H1 (cell line): Measurements from ENCODE around the gene NAT9. TPM values are rescaled to one million over a fixed set of nuclear protein-coding genes. Genes with fewer than 3 reads are reported as not detected.

ENCODE experiments used
- ATF2 ChIP-seq: IDR thresholded peaks from 2 replicates; pipeline ENCODE4 v1.6.1; 2012; ENCODE audit warnings: low read length, inconsistent platforms
- BRCA1 ChIP-seq: IDR thresholded peaks from 2 replicates; pipeline ENCODE4 v1.6.1; 2012; ENCODE audit warnings: low read depth, low read length, improper control_type of control experiment
- CEBPB ChIP-seq: IDR thresholded peaks from 2 replicates; pipeline ENCODE4 v1.6.1; 2012; ENCODE audit warnings: low read depth, low read length
- CHD1 ChIP-seq: IDR thresholded peaks from 2 replicates; pipeline ENCODE4 v1.6.1; 2012; ENCODE audit warnings: low read depth, low read length, improper control_type of control experiment
- EP300 ChIP-seq, 2 experiments: IDR thresholded peaks; 1 replicate in 1 of 2; 2 replicates in 1 of 2; pipeline ENCODE4 v1.6.1; 2011 to 2012; ENCODE audit warnings: low read depth in 2 of 2, low read length in 2 of 2, mild to moderate bottlenecking in 2 of 2, borderline replicate concordance in 1 of 2, inconsistent platforms in 1 of 2, moderate library complexity in 1 of 2
- FOSL1 ChIP-seq: IDR thresholded peaks from 2 replicates; pipeline ENCODE4 v1.6.1; 2011; ENCODE audit warnings: mild to moderate bottlenecking, low read depth, low read length, moderate library complexity; ENCODE audit not compliant: insufficient read depth
- GABPA ChIP-seq: IDR thresholded peaks from 2 replicates; pipeline ENCODE4 v1.6.1; 2011; ENCODE audit warnings: mild to moderate bottlenecking, low read length, moderate library complexity, borderline replicate concordance; ENCODE audit not compliant: insufficient read depth
- GTF2F1 ChIP-seq: IDR thresholded peaks from 2 replicates; pipeline ENCODE4 v1.6.1; 2012; ENCODE audit warnings: low read depth, low read length, improper control_type of control experiment, borderline replicate concordance
- MAFK ChIP-seq: IDR thresholded peaks from 2 replicates; pipeline ENCODE4 v1.6.1; 2012; ENCODE audit warnings: low read depth, mild to moderate bottlenecking, improper control_type of control experiment, low read length
- POLR2AphosphoS5 ChIP-seq: IDR thresholded peaks from 2 replicates; pipeline ENCODE4 v1.6.1; 2011; ENCODE audit warnings: low read depth, low read length
- POU5F1 ChIP-seq: IDR thresholded peaks from 2 replicates; pipeline ENCODE4 v1.6.1; 2011; ENCODE audit warnings: low read depth, mild to moderate bottlenecking, low read length, moderate library complexity
- RAD21 ChIP-seq, 2 experiments: IDR thresholded peaks in 1 of 2; conservative IDR thresholded peaks in 1 of 2; 2 replicates each; pipeline ENCODE4 v1.6.1; 2011; ENCODE audit warnings: low read depth in 2 of 2, low read length in 2 of 2, improper control_type of control experiment in 1 of 2, inconsistent platforms in 1 of 2, mild to moderate bottlenecking in 1 of 2, moderate library complexity in 1 of 2
- RBBP5 ChIP-seq: IDR thresholded peaks from 2 replicates; pipeline ENCODE4 v1.7.1; 2012; ENCODE audit warnings: low read depth, mild to moderate bottlenecking, inconsistent platforms, low read length, moderate library complexity, borderline replicate concordance
- RFX5 ChIP-seq: IDR thresholded peaks from 2 replicates; pipeline ENCODE4 v1.6.1; 2011; ENCODE audit warnings: low read depth, low read length, improper control_type of control experiment, borderline replicate concordance
- RXRA ChIP-seq: IDR thresholded peaks from 2 replicates; pipeline ENCODE4 v1.6.1; 2011; ENCODE audit warnings: low read depth, mild to moderate bottlenecking, low read length, moderate library complexity; ENCODE audit not compliant: insufficient read depth
- SAP30 ChIP-seq: fragments of 300-600 bp; sonication (generic); IDR thresholded peaks from 2 replicates; pipeline ENCODE4 v1.7.1; 2012; ENCODE audit warnings: low read length, moderate library complexity, mild to moderate bottlenecking, inconsistent platforms; ENCODE audit not compliant: insufficient read depth, insufficient replicate concordance
- SP1 ChIP-seq: IDR thresholded peaks from 2 replicates; pipeline ENCODE4 v1.6.1; 2011; ENCODE audit warnings: low read depth, low read length
- TBP ChIP-seq: IDR thresholded peaks from 2 replicates; pipeline ENCODE4 v1.6.1; 2011; ENCODE audit warnings: low read depth, low read length, improper control_type of control experiment
- USF2 ChIP-seq: IDR thresholded peaks from 2 replicates; pipeline ENCODE4 v1.6.1; 2011; ENCODE audit warnings: low read length, improper control_type of control experiment
- ZNF274 ChIP-seq: IDR thresholded peaks from 2 replicates; pipeline ENCODE4 v1.7.0; 2012; ENCODE audit warnings: low read length, borderline replicate concordance; ENCODE audit errors: extremely low read depth
- polyA plus RNA-seq, 7 experiments: library from polyadenylated mRNA; depleted of rRNA in 3 of 7; stranded (reverse) in 5 of 7; unstranded in 2 of 7; fragments of >200 nt in 5 of 7; fragments of 200-250 nt in 2 of 7; gene quantifications; 1 replicate in 5 of 7; 2 replicates in 1 of 7; 4 replicates in 1 of 7; pipeline versions ENCODE4 v1.2.1 to v1.2.3, GENCODE V29; 2011 to 2013; ENCODE audit warnings: missing spikeins in 2 of 7, mixed read lengths in 2 of 7
- total RNA-seq: library from RNA; stranded (reverse); fragmentation: NEBNext Ultra II Directional; extraction: Animal tissue kit (Norgen Biotek cat#: 25700); gene quantifications from 2 replicates; pipeline ENCODE4 v1.2.1, GENCODE V29; 2021

The NAT9 gene
- total and polyA plus RNA-seq, 2 of the 8 experiments (the other 6 are each of a cell fraction or from before 2014, with no cell fraction given), result 32.3 to 42.7 TPM

GRCh38 chr17:74748529-74749278, 27.4 kb downstream of the NAT9 start, which contains the start of gene NHERF1 (continued):
- TF ChIP-seq ATF2 (no peak), RAD21 (IDR thresholded peaks at IDR 0.05 in 1 of 2, conservative IDR thresholded peaks at IDR 0.05 in 1 of 2; ENCODE audit: low read depth in 2 of 2, low read length in 2 of 2) (peak in 1 of 2 experiments; percentile 22; a peak in 1 of 4 replicates), SAP30 (no peak), RBBP5 (no peak), EP300 (IDR thresholded peaks at IDR 0.05; ENCODE audit: borderline replicate concordance in 1 of 2, low read depth in 2 of 2, low read length in 2 of 2) (no peak), GABPA (no peak), ZNF274 (no peak), RFX5 (no peak), BRCA1 (no peak), FOSL1 (no peak), POU5F1 (no peak), POLR2AphosphoS5 (peak; percentile 88), SP1 (peak; percentile 57; the same call in 1 of the 2 replicates), RXRA (no peak), CHD1 (no peak), GTF2F1 (0 out of 2 replicates have a peak, but pooled peaks have one; percentile 30), USF2 (no peak), MAFK (no peak), TBP (peak; percentile 96), CEBPB (no peak)
